Keratinocyte (primary cell): ENCODE measurements around the gene STX8. TPM values are rescaled to one million over a fixed set of nuclear protein-coding genes. Genes with fewer than 3 reads are reported as not detected.

Source experiments
- DNase-seq: peaks from one replicate; pipeline ENCODE4 v3.0.0-alpha.2; 2011; ENCODE audit warnings: low read depth, missing footprints, low spot score
- FAIRE-seq: peaks from 2 replicates; lab custom pipeline; 2011; peaks lifted over from hg19 to GRCh38; lab: Jason Lieb, UNC
- H2AFZ ChIP-seq: 2 replicates; pipeline ENCODE4 v1.6.0; 2012; ENCODE audit warnings: low read length, control low read depth, inconsistent platforms; ENCODE audit not compliant: control insufficient read depth
- H3K27ac ChIP-seq: 2 replicates; pipeline ENCODE4 v1.5.1; 2011; ENCODE audit warnings: low read length; ENCODE audit not compliant: control insufficient read depth, insufficient read depth
- H3K27me3 ChIP-seq: 3 replicates; pipeline ENCODE4 v1.6.0; 2011; ENCODE audit warnings: low read length; ENCODE audit not compliant: control insufficient read depth, insufficient read depth; ENCODE audit errors: extremely low read depth
- H3K36me3 ChIP-seq, 2 experiments: 2 replicates in 1 of 2; 3 replicates in 1 of 2; pipeline ENCODE4 v1.5.1; 2011; ENCODE audit warnings: low read length in 2 of 2, mild to moderate bottlenecking in 1 of 2; ENCODE audit not compliant: control insufficient read depth in 2 of 2, insufficient read depth in 2 of 2; ENCODE audit errors: extremely low read depth in 1 of 2
- H3K4me1 ChIP-seq: 3 replicates; pipeline ENCODE4 v1.5.1; 2011; ENCODE audit warnings: low read length; ENCODE audit not compliant: control insufficient read depth, insufficient read depth; ENCODE audit errors: extremely low read depth
- H3K4me2 ChIP-seq: 3 replicates; pipeline ENCODE4 v1.6.0; 2011; ENCODE audit warnings: low read depth, low read length; ENCODE audit not compliant: control insufficient read depth, insufficient read depth; ENCODE audit errors: extremely low read depth
- H3K4me3 ChIP-seq, 3 experiments: fragments of 200-600 bp in 1 of 3; sonication (generic) in 1 of 3; 2 replicates in 2 of 3; 3 replicates in 1 of 3; pipeline ENCODE4 v1.5.1; 2011 to 2016; ENCODE audit warnings: low read length in 3 of 3, mild to moderate bottlenecking in 3 of 3, control low read depth in 2 of 3, inconsistent platforms in 1 of 3, low read depth in 1 of 3, mixed read lengths in 1 of 3, mixed run types in 1 of 3, moderate library complexity in 1 of 3; ENCODE audit not compliant: control insufficient read depth in 2 of 3, insufficient read depth in 2 of 3; ENCODE audit errors: extremely low read depth in 1 of 3
- H3K79me2 ChIP-seq: 2 replicates; pipeline ENCODE4 v1.6.0; 2012; ENCODE audit warnings: low read length; ENCODE audit not compliant: control insufficient read depth, insufficient read depth
- H3K9ac ChIP-seq: 3 replicates; pipeline ENCODE4 v1.6.0; 2011; ENCODE audit warnings: low read length; ENCODE audit not compliant: control insufficient read depth, insufficient read depth; ENCODE audit errors: extremely low read depth
- H3K9me1 ChIP-seq: 3 replicates; pipeline ENCODE4 v1.6.0; 2011; ENCODE audit warnings: low read length; ENCODE audit not compliant: control insufficient read depth, insufficient read depth; ENCODE audit errors: extremely low read depth
- H3K9me3 ChIP-seq: 2 replicates; pipeline ENCODE4 v1.5.1; 2012; ENCODE audit warnings: low read depth, low read length; ENCODE audit not compliant: control insufficient read depth
- H4K20me1 ChIP-seq: 3 replicates; pipeline ENCODE4 v1.6.0; 2011; ENCODE audit warnings: low read length; ENCODE audit not compliant: control insufficient read depth, insufficient read depth; ENCODE audit errors: extremely low read depth
- CTCF ChIP-seq, 3 experiments: IDR thresholded peaks in 1 of 3; conservative IDR thresholded peaks in 1 of 3; optimal IDR thresholded peaks in 1 of 3; 2 replicates in 2 of 3; 3 replicates in 1 of 3; pipeline versions ENCODE3 to v1.5.1; 2011; ENCODE audit warnings: low read length in 3 of 3, mild to moderate bottlenecking in 3 of 3, moderate library complexity in 2 of 3, control low read depth in 1 of 3, inconsistent platforms in 1 of 3; ENCODE audit not compliant: insufficient read depth in 2 of 3; ENCODE audit errors: extremely low read depth in 1 of 3
- EZH2 ChIP-seq: IDR thresholded peaks from one replicate; pipeline ENCODE4 v1.6.1; 2012; ENCODE audit warnings: inconsistent platforms, mild to moderate bottlenecking, low read length, moderate library complexity
- dilution Hi-C: fragments of 300-500 bp; cut with MboI; formaldehyde crosslinking; loops from one replicate; pipeline ENCODE4 v1.7.0; 2020; ENCODE audit warnings: low sequenced_read_pairs; ENCODE audit not compliant: extremely low pct_ligation_motif_present
- polyA plus RNA-seq, 5 experiments: library from polyadenylated mRNA; depleted of rRNA in 3 of 5; stranded (reverse) in 3 of 5; stranded (forward) in 1 of 5; unstranded in 1 of 5; fragments of >200 nt; gene quantifications; 1 replicate in 1 of 5; 2 replicates in 3 of 5; 3 replicates in 1 of 5; pipeline versions ENCODE4 v1.2.1 to v1.2.3, GENCODE V29; 2011 to 2012; ENCODE audit warnings: missing spikeins in 2 of 5, low read depth in 1 of 5, low replicate concordance in 1 of 5

Gene STX8
- polyA plus RNA-seq, 1 donor (not counting 4 experiments of a cell fraction or from before 2014, with no cell fraction given): 90.3 TPM

- Histone ChIP-seq H3K27me3 (no peaks in the 10 kb centered on the region), H3K4me3 (no peak overlapping the region), H3K36me3 (no peaks in the 10 kb centered on the region), H2AFZ (no peak overlapping the region), H3K9ac (no peak overlapping the region), H3K4me2 (no peak overlapping the region), H3K9me3 (no peaks in the 10 kb centered on the region), H3K9me1 (no peaks in the 10 kb centered on the region), H3K27ac (no peak overlapping the region), H3K79me2 (no peaks in the 10 kb centered on the region), H4K20me1 (no peaks in the 10 kb centered on the region), H3K4me1 (no peaks in the 10 kb centered on the region)
- dilution Hi-C loops: no loop called here
- no peak for TF ChIP-seq EZH2
- TF ChIP-seq CTCF (optimal IDR thresholded peaks at IDR 0.05 in 1 of 3, IDR thresholded peaks at IDR 0.05 in 1 of 3, conservative IDR thresholded peaks at IDR 0.05 in 1 of 3; ENCODE audit: extremely low read depth in 1 of 3, insufficient read depth in 2 of 3, low read length in 3 of 3): no peak
- no peak for FAIRE-seq
- DNase-seq: no peak
Measured at GRCh38 chr17:9587969-9588656, 12.5 kb upstream of the STX8 start.

DNA sequence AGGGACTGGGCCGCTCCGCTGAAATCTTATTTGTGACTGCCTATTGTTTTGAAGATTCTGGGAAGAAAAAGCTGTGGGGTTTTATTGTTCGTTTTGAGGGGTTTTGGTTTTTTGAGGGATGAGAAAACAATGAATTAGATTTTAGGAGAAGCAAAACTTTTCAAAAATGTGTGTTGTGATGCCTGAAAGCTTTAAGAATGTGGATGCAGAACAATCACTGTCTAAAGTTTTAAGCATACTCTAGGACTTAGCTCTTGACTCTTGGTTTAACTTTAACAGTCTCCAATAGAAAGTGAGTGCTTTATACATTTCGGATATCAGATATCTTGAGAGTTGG, 1.7 kb upstream of the STX8 start:
- peaks cover 6% of the 10 kb centered on the region for H3K79me2 ChIP-seq
- H2AFZ ChIP-seq: no peak overlapping the region
- no peak overlapping the region for H3K4me3 ChIP-seq
- no peaks in the 10 kb centered on the region for H3K36me3 ChIP-seq
- no peaks in the 10 kb centered on the region for H3K27me3 ChIP-seq
- DNase-seq: no peak
- peaks cover 9% of the 10 kb centered on the region for H3K4me1 ChIP-seq
- H3K9ac ChIP-seq: no peak overlapping the region
- no peaks in the 10 kb centered on the region for H3K9me3 ChIP-seq
- H3K9me1 ChIP-seq: no peaks in the 10 kb centered on the region
- dilution Hi-C loops: no loop called here
- H4K20me1 ChIP-seq: no peaks in the 10 kb centered on the region
- H3K4me2 ChIP-seq: no peak overlapping the region
- no peak for FAIRE-seq
- H3K27ac ChIP-seq: no peak overlapping the region
- no peak for TF ChIP-seq EZH2
- no peak for TF ChIP-seq CTCF (optimal IDR thresholded peaks at IDR 0.05 in 1 of 3, IDR thresholded peaks at IDR 0.05 in 1 of 3, conservative IDR thresholded peaks at IDR 0.05 in 1 of 3; ENCODE audit: extremely low read depth in 1 of 3, insufficient read depth in 2 of 3, low read length in 3 of 3)
